Astrocyte (in vitro differentiated cells and primary cell): ENCODE measurements around the gene AIFM3. TPM values are rescaled to one million over a fixed set of nuclear protein-coding genes. Genes with fewer than 3 reads are reported as not detected.

Experiments
- DNase-seq: peaks from one replicate; pipeline ENCODE4 v3.0.0-alpha.2; 2010; ENCODE audit warnings: low read depth
- FAIRE-seq: peaks from 2 replicates; lab custom pipeline; 2011; peaks lifted over from hg19 to GRCh38; lab: Jason Lieb, UNC
- H2AFZ ChIP-seq: 2 replicates; pipeline ENCODE4 v1.6.0; 2012; ENCODE audit warnings: low read depth, low read length, inconsistent platforms
- H3K27ac ChIP-seq: 2 replicates; pipeline ENCODE4 v1.5.1; 2011; ENCODE audit warnings: low read depth, low read length, inconsistent platforms
- H3K27me3 ChIP-seq: 2 replicates; pipeline ENCODE4 v1.6.0; 2011; ENCODE audit warnings: low read length, inconsistent platforms; ENCODE audit not compliant: insufficient read depth
- H3K36me3 ChIP-seq: 2 replicates; pipeline ENCODE4 v1.5.1; 2011; ENCODE audit warnings: low read length, inconsistent platforms; ENCODE audit not compliant: insufficient read depth
- H3K4me1 ChIP-seq: 2 replicates; pipeline ENCODE4 v1.5.1; 2011; ENCODE audit warnings: low read length, inconsistent platforms; ENCODE audit not compliant: insufficient read depth
- H3K4me2 ChIP-seq: 2 replicates; pipeline ENCODE4 v1.6.0; 2012; ENCODE audit warnings: low read length, inconsistent platforms
- H3K4me3 ChIP-seq: 2 replicates; pipeline ENCODE4 v1.5.1; 2011; ENCODE audit warnings: low read depth, mild to moderate bottlenecking, low read length, inconsistent platforms; ENCODE audit not compliant: insufficient read depth
- H3K79me2 ChIP-seq: 2 replicates; pipeline ENCODE4 v1.6.0; 2012; ENCODE audit warnings: mild to moderate bottlenecking, low read length, inconsistent platforms; ENCODE audit not compliant: insufficient read depth
- H3K9ac ChIP-seq: 2 replicates; pipeline ENCODE4 v1.6.0; 2012; ENCODE audit warnings: mild to moderate bottlenecking, low read length, inconsistent platforms
- H3K9me3 ChIP-seq: 2 replicates; pipeline ENCODE4 v1.5.1; 2012; ENCODE audit warnings: low read depth, mild to moderate bottlenecking, low read length, inconsistent platforms; ENCODE audit not compliant: insufficient read depth
- H4K20me1 ChIP-seq: 2 replicates; pipeline ENCODE4 v1.6.0; 2012; ENCODE audit warnings: low read length, inconsistent platforms; ENCODE audit not compliant: insufficient read depth
- H3K27ac Mint-ChIP-seq: one replicate; pipeline ENCODE4 v1.8.0; 2021; ENCODE audit warnings: mild to moderate bottlenecking, mixed read lengths; ENCODE audit not compliant: unreplicated experiment
- H3K27me3 Mint-ChIP-seq: one replicate; pipeline ENCODE4 v1.8.0; 2021; ENCODE audit warnings: low read depth, mixed read lengths; ENCODE audit not compliant: unreplicated experiment
- H3K36me3 Mint-ChIP-seq: one replicate; pipeline ENCODE4 v1.8.0; 2021; ENCODE audit warnings: low read depth, mixed read lengths; ENCODE audit not compliant: unreplicated experiment
- H3K4me1 Mint-ChIP-seq: one replicate; pipeline ENCODE4 v1.8.0; 2021; ENCODE audit warnings: low read depth, mixed read lengths; ENCODE audit not compliant: unreplicated experiment
- H3K4me3 Mint-ChIP-seq: one replicate; pipeline ENCODE4 v1.8.0; 2021; ENCODE audit warnings: mild to moderate bottlenecking, moderate library complexity, mixed read lengths; ENCODE audit not compliant: unreplicated experiment
- H3K9me3 Mint-ChIP-seq: one replicate; pipeline ENCODE4 v1.8.0; 2021; ENCODE audit warnings: mild to moderate bottlenecking, mixed read lengths; ENCODE audit not compliant: unreplicated experiment
- EZH2 ChIP-seq: IDR thresholded peaks from 2 replicates; pipeline ENCODE4 v1.6.1; 2012; ENCODE audit warnings: mild to moderate bottlenecking, low read length, inconsistent platforms; ENCODE audit not compliant: insufficient read depth
- total RNA-seq: library from RNA; stranded (reverse); gene quantifications from 2 replicates; pipeline ENCODE4 v1.2.1, GENCODE V29; 2021
- TF ChIP-seq, protein P1 (sequence below): IDR thresholded peaks from 2 replicates; pipeline ENCODE4 v1.5.1; 2011; ENCODE audit warnings: low read depth, mild to moderate bottlenecking, inconsistent platforms, low read length, moderate library complexity; ENCODE audit not compliant: insufficient read depth

The AIFM3 gene
- total RNA-seq, 1 donor from 2014 or later = 0.48 TPM

DNA sequence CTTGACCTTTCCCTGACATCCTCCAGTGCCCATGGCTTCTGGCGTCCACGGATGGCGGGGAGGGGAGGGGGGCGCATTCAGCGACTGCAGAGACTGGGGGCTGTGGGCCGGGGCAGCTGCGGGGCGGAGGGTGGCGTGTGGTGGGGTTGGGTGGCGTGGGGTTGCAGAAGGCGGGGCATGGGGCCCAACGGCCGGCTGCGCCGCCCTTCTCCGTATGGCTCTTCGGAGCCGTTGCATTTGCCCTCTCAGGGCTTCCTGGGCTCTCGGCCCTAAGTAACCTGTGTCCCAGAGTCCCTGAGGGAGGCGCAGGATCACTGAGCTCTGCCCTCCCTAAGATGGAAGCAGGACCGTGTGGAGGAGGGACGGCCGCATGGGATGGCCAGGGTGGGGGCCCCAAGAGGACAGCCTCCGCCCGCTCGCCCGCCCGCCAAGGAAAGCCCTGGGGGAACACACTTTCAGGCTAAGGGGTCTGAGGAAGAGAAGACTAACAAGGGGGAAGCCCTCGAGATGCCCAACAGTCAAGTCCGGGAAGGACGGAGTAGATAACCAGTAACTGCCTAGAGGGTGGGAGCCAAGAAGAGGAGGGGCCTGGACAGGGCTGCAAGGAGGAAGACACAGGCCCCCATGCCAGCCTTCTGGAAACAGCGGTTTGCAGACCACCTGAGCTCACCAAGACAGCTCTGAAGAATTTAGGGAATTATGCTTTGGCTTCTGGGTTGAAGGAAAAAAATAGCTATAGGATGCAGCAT is 9.2 kb upstream of the AIFM3 start:
- Mint-ChIP-seq H3K27ac (no peak overlapping the region), H3K4me3 (peak overlapping the region; percentile 82), H3K36me3 (peaks cover 3% of the 10 kb centered on the region), H3K9me3 (no peaks in the 10 kb centered on the region), H3K4me1 (peaks cover 4% of the 10 kb centered on the region), H3K27me3 (peaks cover under 1% of the 10 kb centered on the region)
- FAIRE-seq (no peak), DNase-seq (no peak)
- Histone ChIP-seq H3K4me1 (peaks cover 14% of the 10 kb centered on the region), H3K4me2 (peak overlapping the region; percentile 96), H4K20me1 (peaks cover 23% of the 10 kb centered on the region), H3K9me3 (no peaks in the 10 kb centered on the region), H2AFZ (peak overlapping the region; percentile 77), H3K27ac (no peak overlapping the region), H3K27me3 (no peaks in the 10 kb centered on the region), H3K79me2 (peaks cover 6% of the 10 kb centered on the region), H3K9ac (peak overlapping the region; percentile 65), H3K4me3 (peak overlapping the region; percentile 56), H3K36me3 (peaks cover 9% of the 10 kb centered on the region)
- TF ChIP-seq, protein P1, sequence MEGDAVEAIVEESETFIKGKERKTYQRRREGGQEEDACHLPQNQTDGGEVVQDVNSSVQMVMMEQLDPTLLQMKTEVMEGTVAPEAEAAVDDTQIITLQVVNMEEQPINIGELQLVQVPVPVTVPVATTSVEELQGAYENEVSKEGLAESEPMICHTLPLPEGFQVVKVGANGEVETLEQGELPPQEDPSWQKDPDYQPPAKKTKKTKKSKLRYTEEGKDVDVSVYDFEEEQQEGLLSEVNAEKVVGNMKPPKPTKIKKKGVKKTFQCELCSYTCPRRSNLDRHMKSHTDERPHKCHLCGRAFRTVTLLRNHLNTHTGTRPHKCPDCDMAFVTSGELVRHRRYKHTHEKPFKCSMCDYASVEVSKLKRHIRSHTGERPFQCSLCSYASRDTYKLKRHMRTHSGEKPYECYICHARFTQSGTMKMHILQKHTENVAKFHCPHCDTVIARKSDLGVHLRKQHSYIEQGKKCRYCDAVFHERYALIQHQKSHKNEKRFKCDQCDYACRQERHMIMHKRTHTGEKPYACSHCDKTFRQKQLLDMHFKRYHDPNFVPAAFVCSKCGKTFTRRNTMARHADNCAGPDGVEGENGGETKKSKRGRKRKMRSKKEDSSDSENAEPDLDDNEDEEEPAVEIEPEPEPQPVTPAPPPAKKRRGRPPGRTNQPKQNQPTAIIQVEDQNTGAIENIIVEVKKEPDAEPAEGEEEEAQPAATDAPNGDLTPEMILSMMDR = no peak
- TF ChIP-seq EZH2 = no peak

DNA sequence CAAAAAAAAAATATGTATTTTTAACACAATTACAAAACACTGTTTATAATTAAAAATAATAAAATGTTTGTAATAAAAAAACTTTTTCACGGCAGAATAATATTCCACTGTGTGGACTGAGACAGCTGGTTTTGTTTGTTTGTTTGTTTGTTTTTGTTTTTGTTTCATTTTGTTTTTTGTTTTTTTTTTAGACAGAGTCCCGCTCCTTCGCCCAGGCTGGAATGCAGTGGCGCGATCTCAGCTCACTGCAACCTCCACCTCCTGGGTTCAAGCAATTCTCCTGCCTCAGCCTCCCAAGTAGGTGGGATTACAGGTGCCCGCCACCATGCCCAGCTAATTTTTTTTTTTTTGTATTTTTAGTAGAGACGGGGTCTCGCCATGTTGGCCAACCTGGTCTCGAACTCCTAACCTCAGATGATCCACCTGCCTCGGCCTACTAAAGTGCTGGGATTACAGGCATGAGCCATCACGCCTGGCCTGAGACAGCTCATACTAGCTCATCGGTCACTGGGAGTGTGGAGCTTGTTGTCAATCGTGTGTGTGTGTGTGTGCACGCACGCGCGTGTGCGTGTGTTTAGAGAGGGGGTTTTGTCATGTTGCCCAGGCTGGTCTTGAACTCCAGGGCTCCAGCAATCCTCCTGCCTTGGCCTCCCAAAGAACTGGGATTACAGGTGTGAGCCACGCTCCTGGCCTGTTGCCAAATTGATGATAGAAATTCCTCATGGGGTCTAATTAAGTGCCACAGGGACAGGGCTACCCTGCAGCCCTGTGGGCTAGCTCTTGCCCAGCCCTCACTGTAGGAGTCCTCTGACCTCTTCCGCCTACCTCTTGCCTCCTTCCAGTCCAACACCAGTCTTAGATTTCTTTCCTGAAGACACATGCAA is 7.2 kb upstream of the AIFM3 start:
- FAIRE-seq = no peak
- peaks cover 18% of the 10 kb centered on the region for H3K27me3 Mint-ChIP-seq
- H3K4me3 Mint-ChIP-seq = no peak overlapping the region
- TF ChIP-seq, protein P1 = no peak
- TF ChIP-seq EZH2 = no peak
- Histone ChIP-seq H3K79me2 (no peaks in the 10 kb centered on the region), H3K27ac (no peak overlapping the region), H3K9ac (no peak overlapping the region), H3K4me3 (no peak overlapping the region), H3K4me1 (peaks cover 14% of the 10 kb centered on the region), H3K9me3 (no peaks in the 10 kb centered on the region), H2AFZ (no peak overlapping the region), H4K20me1 (peaks cover 8% of the 10 kb centered on the region), H3K36me3 (no peaks in the 10 kb centered on the region), H3K4me2 (no peak overlapping the region), H3K27me3 (peaks cover 9% of the 10 kb centered on the region)
- H3K4me1 Mint-ChIP-seq = peaks cover 4% of the 10 kb centered on the region
- no peaks in the 10 kb centered on the region for H3K9me3 Mint-ChIP-seq
- no peak overlapping the region for H3K27ac Mint-ChIP-seq
- DNase-seq = no peak
- peaks cover 3% of the 10 kb centered on the region for H3K36me3 Mint-ChIP-seq
